ENCODE data around the gene STOML2.

GRCh38 chr9:35102769-35103659 is at the start of gene STOML2:
- TF ChIP-seq CTCF (IDR thresholded peaks at IDR 0.05 in 2 of 3, conservative IDR thresholded peaks at IDR 0.05 in 1 of 3; ENCODE audit: insufficient read depth in 2 of 3, low read depth in 1 of 3, low read length in 3 of 3) = no peak
- TF ChIP-seq POLR2AphosphoS5 (IDR thresholded peaks at IDR 0.05; ENCODE audit: control insufficient read depth, insufficient read depth, low read depth, low read length) = peak; percentile 56; the same call in 1 of the 2 replicates
- no peak for TF ChIP-seq PRPF4 (IDR thresholded peaks at IDR 0.05; ENCODE audit: insufficient read depth, low read depth, low read length, poor library complexity, severe bottlenecking)
- no peak for TF ChIP-seq EZH2 (IDR thresholded peaks at IDR 0.05; ENCODE audit: borderline replicate concordance, low read depth, low read length)
- peak; percentile 92 for TF ChIP-seq PHF20 (IDR thresholded peaks at IDR 0.05; ENCODE audit: partially characterized antibody)
- peak; percentile 48 for TF ChIP-seq L3MBTL2 (IDR thresholded peaks at IDR 0.05)
- no peak for TF ChIP-seq NFE2 (IDR thresholded peaks at IDR 0.05; ENCODE audit: low read depth)
- TF ChIP-seq ZNF785 (CRISPR knock-in tag; IDR thresholded peaks at IDR 0.05) = no peak
- TF ChIP-seq KAT7 (CRISPR knock-in tag; IDR thresholded peaks at IDR 0.05; ENCODE audit: borderline replicate concordance) = no peak
- no peak for TF ChIP-seq BHLHE40 (IDR thresholded peaks at IDR 0.05; ENCODE audit: low read length)
- no peak; a peak in 1 of 4 replicates for TF ChIP-seq TEAD1 (CRISPR knock-in tag; IDR thresholded peaks at IDR 0.05)
- TF ChIP-seq RNF2 (IDR thresholded peaks at IDR 0.05) = no peak
- peak; percentile 83 for TF ChIP-seq MXI1 (IDR thresholded peaks at IDR 0.05; ENCODE audit: low read depth, low read length)
- no peak for TF ChIP-seq HBP1 (CRISPR knock-in tag; IDR thresholded peaks at IDR 0.05)
